ENCODE results near the gene PLOD1.
A peak's percentile ranks its signal among the peaks of the same experiment; 100 is the strongest.
"Not testable (repeated sequence)": the region's sequence is repeated elsewhere in the genome, so short reads cannot be mapped to it uniquely, and the experiment has no call there.

PLOD1 gene

DNA sequence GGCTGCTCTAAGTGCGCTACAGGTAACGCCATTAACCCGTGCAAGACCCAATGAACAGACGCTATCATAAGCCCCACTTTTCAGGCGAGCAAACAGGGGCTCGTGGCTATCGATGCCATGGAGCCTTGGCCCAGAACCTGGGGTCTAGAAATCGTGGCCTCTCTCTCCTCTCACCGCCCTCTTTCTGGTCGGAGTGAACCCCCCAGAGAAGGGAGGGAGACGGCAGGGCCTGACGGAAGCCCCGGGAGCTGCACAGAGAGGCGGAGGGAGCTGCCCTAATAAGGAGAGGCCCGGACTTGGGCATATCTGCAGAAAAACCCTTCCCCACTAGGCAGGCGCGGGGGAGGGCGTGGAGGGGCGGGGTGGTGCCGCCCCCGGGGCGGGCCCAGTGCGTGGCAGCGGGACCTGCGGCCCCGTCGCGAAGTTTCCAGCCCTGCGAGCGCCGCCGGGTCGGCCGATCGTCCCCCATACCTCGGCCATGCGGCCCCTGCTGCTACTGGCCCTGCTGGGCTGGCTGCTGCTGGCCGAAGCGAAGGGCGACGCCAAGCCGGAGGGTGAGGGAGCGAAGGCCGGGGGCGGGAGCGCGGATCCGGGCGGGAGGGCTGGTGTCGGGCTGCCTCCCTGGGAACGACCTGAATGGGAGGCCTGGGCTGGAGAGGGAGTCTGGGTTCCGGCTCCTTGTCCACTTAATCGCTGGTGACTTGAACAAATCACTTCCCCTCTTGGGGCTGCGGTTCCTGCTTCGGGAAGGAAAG lies at the start of gene PLOD1:
PLOD1 (plus strand) TSS at position 416 of the 755 bp plus-strand sequence; CDS start at position 479, 63 bp downstream.
- no peak for FAIRE-seq

DNA sequence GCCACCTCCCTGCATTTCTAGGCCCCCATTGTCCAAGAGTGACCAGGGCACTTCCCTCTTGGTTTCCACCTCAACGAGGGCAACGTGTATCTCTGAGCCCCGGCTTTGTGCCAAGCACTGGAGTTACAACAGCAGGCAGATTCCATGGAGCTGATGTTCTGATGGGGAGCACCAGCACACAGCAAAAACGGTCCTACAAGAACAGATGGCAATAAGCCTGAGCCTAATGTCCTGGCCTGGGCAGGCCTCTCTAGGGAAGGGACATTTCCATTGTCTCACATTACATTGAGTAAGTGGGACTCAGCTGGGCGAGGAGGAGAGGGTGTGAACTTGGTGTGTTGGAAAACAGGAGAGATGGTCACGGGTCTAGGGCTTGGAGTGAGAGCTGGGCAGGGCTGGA lies 48.6 kb upstream of the PLOD1 start:
- FAIRE-seq, result no peak

More for the DNA sequence above, at the start of gene PLOD1:
- peak; percentile 93 for DNase-seq (ENCODE audit: low spot score)

DNA sequence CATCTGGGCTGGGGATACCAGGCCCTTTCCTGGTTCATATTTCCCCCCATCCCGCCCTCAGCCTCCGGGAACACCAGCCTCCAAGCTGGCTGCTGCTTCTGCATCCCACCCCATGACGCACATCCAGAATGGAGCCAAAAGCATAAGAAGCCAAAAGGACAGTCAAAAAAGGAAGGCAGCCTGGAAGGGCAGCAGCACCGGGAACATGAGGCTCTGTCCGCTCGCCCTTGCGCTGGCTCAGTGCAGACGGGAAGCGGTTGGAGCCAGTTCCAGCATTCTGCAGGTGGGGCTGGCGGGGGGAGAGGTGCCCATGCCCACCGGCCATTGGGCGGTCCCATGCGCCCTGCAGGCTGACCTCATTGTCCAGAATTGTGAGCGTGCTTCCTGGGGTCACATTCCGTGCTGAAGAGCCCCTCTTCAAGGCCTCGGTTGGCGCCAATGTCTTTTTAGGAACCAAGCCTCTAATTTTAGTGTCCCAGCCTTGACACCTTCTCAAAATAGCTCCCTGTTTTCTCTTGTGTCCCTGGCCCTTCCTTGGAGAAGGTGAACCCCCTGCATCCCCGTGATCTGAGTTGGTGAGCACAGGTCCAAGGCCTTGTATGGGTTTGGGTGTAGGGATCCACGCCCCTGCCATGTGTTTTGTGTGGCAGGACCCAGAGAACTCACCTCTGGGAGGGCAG lies 47.4 kb upstream of the PLOD1 start:
- no peak for FAIRE-seq

More for the DNA sequence above, 48.6 kb upstream of the PLOD1 start:
- no peak for DNase-seq (ENCODE audit: low spot score)

DNA sequence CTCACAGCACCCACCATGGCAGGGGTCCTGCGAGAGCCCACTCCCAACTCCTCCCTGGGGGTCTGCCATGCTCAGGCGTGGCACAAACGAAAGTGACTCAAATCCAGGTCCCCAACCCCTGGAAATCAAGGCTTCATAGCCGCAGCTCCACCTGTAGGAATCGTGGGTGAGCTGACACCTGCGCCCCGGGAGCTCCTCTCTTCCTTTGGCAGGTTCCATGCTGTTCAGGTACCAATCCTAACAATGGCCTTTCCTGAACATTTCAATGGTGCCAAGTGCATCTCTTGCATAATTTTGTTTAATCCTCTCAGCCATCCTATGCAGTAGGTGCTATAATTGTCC lies 46.9 kb upstream of the PLOD1 start:
- DNase-seq (ENCODE audit: low spot score) (no peak), FAIRE-seq (no peak)

More for the DNA sequence above, 47.4 kb upstream of the PLOD1 start:
- DNase-seq (ENCODE audit: low spot score), result no peak

DNA sequence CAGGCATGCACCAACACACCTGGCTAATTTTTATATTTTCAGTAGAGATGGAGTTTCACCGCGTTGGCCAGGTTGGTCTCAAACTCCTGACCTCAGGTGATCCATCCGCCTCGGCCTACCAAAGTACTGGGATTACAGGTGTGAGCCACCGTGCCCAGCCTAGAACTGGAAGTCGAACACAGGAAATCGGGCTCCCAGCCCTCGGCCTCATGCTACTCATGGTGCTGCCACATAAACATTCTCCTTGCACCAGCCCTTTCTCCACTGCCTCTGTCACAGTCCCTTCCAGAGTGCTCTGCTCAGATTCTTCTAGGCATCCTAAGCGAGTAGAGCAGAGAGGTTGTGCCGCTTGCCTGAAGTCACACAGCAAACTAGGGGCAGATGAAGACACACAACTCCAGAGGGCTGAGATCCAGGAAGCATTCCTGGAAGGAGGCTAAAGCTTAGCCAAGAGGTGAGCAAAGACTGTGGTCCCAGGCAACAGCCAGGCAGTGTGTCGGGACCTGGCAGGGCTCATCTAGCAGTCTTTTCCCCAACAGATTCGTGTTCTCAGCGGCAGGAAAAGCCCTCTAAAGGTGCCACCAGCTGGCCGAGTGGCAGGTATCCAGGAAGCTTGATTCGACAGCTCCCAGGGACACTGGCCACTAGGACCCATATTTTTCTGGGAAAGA lies 46.2 kb upstream of the PLOD1 start:
- no peak for FAIRE-seq
- no peak for DNase-seq (ENCODE audit: low spot score)

DNA sequence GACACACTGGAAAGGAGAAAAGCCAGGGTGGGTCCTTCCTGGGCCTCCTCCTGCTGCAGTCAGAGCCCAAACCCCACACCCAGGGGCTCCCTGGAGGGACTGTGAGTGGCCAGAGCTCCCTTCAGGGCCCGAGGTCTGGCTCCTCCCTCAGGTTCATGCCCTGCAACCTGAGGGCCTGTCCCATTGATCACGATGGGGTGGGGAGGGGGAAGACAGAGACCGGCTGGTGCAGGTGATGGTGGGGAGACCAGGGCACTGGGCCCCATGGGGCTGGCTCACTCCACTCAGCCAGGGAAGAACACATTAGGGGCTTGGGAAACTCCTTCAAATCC lies 45.7 kb upstream of the PLOD1 start:
- FAIRE-seq, result no peak
- DNase-seq (ENCODE audit: low spot score), result no peak

DNA sequence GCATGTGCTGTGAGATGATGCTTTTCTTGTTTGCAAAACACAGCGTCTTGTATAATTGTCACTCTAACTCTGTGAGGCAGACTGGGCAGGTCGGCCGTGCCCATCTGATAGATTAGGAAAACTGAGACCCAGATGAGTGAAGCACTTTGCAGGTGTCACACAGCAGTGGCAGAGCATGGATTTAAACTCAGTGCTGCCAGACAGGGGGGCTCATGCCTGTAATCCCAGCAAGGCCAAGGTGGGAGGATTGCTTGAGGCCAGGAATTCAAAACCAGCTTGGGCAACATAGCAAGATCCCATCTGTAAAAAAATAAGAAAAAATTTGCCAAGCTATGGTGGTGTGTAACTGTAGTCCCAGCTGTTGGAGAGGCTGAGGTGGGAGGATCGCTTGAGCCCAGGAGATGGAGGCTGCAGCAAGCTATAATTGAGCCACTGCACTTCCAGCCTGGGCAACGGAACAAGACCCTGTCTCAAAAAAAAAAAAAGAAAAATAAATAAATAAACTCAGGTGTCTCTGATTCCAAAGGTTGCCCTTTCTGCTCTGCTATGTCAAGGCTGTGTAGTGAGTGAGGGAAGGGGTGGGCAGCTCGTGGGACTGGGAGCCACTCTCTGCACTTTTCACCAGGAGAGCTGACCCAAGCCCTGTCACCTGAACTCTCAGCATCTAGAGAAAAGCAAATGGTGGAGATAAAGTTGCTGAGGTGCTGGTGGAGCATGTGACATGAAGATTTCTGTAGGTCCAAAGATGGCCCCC lies 42.9 kb upstream of the PLOD1 start:
- no peak for FAIRE-seq
- DNase-seq (ENCODE audit: low spot score), result no peak

DNA sequence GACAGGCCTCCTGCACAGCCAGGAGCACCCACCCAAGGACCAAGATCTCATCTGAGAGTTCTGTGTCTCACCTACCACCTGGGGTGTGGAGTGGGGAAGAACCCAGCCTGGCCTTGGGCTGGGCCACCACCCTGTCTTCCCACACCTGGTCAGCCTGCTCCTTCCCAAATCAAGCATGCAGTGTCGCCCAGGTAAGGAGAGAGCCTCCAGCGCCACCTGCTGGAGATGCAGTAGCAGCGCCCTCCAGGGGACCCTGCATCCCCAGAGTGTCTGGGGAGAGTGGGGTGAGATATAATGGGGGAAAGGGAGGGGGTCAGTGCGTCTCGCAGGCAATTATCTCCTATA lies 40.6 kb upstream of the PLOD1 start:
- FAIRE-seq (peak; percentile 70), DNase-seq (ENCODE audit: low spot score) (peak; percentile 79)

DNA sequence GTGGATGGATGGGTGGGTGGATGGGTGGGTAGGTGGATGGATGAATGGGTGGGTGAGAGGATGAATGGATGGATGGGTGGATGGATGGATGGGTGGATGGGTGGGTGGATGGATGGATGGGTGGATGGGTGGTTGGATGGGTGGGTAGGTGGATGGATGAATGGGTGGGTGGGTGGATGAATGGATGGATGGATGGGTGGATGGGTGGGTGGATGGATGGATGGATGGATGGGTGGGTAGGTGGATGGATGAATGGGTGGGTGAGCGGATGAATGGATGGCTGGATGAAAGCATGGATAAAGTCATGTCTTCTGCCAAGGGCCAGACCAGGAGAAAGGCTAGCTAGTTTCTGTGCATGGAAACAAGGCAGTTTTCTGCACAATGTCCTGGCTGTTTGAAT lies 40.0 kb upstream of the PLOD1 start:
- not testable (repeated sequence) for DNase-seq (ENCODE audit: low spot score)
- FAIRE-seq, result peak; percentile 53

DNA sequence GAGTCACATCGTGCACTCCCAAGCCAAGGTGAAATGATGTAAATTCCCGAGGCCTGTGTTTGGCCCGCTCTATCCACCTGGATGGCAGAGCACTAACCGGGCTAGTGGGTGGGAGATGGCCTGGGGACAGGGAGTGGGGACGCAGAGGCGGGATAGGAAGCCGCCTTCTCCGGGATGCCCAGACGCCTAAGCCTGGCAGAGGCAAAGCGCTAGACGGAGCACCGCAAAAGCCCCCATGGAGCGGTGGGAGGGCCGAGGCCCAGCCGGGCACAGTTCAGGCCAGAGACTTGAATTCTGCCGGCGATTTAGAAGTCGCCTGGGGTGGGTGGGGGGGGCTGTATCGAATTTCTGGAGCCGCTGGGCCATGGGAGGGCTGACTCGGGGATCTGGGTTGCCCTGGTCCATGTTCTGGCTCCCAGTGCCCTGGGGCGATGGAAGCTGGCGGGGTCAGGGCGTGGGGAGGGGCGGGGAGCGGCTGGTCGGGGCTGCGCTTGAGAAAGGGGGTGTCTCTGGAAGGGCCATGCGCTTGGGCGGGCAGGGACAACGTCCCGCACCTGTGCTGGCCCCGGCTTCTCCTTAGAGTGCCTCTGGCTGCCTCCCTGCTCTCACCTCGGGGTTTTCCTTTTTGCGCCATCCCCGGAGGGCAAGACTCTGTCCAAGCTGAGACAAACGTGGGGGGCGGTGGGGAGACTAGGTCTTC lies 36.3 kb upstream of the PLOD1 start:
- FAIRE-seq (no peak), DNase-seq (ENCODE audit: low spot score) (no peak)

DNA sequence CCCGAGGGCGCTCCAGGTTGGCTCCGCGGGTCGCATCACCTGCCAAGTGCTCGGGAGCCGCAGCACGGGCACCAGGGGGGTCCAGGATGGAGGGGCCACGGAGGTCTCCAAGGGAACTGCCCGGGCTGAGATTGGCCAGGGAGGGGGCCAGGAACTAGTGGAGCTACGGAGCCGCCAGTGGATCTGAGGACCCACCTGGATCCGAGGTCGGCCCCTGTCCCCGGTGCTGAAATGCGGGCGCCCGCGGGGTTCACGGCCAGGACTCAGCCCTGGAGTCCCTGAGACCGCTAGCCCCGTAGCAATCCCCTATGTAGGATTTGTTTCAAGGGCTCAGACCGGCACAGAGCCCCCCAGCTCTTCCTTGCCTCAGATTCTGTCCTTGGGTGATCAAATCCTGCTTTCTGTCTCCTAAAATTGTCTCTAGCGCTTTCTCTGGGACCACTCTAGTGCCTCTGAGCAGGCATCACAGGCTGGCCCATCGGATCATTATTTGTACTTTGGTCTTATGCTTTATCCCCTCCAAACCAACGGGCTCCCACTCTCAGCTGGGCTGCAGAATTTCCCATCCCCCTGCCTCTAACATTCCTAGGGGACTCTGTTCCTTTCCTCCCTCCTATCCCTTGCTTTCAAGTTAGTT lies 35.6 kb upstream of the PLOD1 start:
- FAIRE-seq, result no peak

DNA sequence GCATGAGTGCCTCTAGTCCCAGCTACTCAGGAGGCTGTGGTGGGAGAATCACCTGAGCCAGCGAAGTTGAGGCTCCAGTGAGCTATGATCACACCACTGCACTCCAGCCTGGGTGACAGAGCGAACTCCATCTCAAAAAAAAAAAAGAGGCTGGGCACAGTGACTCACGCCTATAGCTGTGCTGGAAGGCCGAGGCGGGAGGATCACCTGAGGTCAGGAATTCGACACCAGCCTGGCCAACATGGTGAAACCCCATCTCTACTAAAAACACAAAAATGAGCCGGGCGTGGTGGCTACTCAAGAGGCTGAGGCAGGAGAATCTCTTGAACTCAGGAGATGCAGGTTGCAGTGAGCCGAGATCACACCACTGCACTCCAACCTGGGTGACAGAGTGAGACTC lies 33.1 kb upstream of the PLOD1 start:
- peak; percentile 5 for FAIRE-seq
- not testable (repeated sequence) for DNase-seq (ENCODE audit: low spot score)

More for the DNA sequence above, 35.6 kb upstream of the PLOD1 start:
- DNase-seq (ENCODE audit: low spot score), result no peak

DNA sequence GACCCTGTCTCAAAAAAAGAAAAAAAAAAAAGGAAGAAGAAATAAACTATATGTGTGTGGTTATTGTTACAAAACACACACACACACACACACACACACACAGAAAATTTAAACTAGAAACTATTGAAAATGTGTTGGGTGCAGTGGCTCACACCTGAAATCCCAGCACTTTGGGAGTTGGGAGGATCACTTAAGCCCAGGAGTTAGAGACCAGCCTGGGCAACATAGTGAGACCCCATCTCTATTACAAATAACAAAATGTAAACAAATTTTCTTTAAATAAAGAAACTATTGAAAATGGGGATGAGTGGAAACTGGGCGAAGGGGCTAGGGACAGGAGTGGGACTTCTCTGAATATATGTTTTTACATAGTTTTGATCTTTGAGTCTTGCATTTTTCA lies 31.3 kb upstream of the PLOD1 start:
- DNase-seq (ENCODE audit: low spot score) (no peak), FAIRE-seq (no peak)

DNA sequence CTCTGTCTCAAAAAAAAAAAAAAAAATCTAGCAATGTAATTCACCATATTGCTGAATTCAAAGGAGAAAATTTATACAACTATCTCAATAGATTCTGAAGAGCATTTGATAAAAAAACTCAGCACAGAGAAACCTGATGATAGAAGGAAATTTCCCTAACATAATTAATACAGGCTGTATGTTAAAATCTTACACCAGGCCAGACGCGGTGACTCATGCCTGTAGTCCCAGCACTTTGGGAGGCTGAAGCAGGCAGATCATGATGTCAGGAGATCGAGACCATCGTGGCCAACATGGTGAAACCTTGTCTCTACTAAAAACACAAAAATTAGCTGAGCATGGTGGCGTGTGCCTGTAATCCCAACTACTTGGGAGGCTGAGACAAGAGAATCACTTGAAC lies 30.4 kb upstream of the PLOD1 start:
- DNase-seq (ENCODE audit: low spot score); FAIRE-seq: not testable (repeated sequence)

DNA sequence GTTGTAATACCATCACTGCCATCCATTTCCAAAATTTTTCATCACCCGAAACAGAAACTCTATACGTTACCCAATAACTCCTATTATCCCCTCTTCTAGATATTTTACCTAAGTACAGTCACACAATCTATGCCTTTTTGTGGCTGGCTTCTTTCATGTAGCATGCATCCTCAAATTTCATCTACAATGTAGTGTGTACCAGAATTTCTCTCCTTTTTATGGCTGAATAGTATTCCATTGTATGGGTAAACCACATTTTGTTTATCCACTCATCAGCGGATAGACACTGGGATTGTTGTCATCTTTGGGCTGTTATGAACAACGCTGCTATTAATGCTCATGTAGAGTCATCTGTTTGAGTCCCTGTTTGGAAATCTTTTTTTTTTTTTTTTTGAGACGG lies 29.5 kb upstream of the PLOD1 start:
- FAIRE-seq (no peak), DNase-seq (ENCODE audit: low spot score) (no peak)

DNA sequence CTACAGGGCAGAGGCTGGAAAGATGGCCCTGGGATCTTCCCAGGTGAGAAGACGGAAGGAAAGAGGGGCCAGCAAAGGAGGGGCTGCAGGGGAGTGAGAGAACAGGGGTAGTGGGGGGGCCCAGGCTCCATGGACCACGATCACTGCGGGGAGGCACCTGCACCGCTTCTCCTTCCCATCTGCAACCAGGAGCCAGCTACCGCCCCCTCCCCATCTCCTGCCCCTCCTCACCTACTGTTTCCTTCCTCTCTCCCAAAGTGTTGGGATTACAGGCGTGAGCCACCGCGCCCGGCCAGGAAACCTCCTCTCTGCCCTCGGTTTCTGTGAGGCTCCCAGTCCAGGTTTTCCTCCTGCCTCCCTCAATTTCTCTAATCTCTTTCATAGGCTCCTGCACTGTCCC lies 27.6 kb upstream of the PLOD1 start:
- DNase-seq (ENCODE audit: low spot score) (no peak), FAIRE-seq (no peak)

DNA sequence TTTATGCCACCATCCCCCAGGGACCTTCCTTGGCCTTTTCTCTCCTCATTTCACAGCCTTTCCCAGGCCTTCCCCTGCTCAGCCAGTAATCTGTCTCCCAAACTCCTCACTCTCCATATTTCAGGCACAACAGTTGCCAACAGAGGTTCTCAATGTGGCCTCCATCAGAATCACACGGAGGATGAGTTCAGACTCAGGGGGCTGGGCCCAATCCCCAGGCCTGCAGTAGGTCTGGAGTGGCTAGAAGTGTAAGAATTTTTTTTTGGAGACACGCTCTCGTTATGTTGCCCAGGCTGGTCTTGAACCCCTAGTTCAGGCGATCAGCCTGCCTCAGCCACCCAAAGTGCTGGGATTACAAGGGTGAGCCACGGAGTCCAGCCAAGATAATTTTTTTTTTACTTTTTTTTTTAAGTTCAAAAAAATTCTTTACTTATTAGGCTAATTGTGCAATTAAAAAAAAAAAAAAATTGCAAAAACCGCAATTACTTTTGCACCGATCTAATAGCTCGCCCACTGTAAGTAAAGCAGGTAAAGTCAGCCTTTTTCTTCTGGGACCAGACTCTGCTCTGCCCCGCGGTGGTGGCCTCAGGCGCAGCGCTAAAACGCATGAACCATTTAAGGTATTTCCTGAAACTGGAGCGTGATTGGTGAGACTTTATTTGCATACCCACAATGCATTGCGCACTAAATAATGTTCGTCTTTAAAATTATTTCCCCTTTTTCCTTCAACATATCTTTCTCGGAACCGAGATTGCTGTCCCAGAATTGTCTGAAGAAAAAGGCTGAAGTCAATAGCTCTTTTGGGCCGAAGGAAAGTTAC lies 27.0 kb upstream of the PLOD1 start:
- peak; percentile 91 for DNase-seq (ENCODE audit: low spot score)
- no peak for FAIRE-seq

DNA sequence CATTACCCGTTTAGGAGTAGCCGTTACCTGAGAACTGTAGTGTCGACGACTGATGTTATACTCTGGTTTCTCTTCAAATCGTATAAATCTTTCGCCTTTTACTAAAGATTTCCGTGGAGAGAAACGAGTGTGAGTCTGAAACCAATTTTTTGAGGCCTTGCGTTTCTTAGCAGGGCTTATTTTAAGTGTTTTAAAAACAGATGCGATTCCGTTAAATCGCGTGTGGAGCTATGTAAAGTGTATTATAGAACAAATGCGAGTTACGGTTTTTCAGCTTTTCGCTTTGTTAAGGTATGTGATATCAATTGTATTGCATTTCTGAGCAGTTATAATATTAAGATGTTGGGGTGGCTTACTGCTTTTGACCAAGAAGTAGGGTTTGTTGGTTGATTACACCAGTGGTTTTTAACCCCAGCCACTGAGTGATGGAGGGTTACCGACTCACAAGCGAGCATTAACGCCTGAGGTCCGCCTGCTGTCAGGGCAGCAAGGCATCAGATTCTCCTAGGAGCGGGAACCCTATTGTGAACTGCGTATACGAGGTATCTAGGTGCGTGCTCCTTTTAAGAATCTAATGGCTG lies 26.3 kb upstream of the PLOD1 start:
- FAIRE-seq, result no peak
- peak; percentile 65 for DNase-seq (ENCODE audit: low spot score)

DNA sequence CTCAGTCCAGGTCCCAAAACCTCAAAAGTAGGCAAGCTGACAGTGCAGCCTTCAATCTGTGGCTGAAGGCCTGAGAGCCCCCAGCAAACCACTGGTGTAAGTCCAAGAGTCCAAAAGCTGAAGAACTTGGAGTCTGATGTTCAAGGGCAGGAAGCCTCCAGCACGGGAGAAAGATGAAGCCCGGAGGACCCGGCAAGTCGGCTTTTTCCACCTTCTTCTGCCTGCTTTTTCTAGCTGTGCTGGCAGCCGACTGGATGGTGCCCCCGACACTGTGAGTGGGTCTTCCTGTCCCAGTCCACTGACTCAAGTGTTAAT lies 23.6 kb upstream of the PLOD1 start:
- DNase-seq (ENCODE audit: low spot score); FAIRE-seq: not testable (repeated sequence)

DNA sequence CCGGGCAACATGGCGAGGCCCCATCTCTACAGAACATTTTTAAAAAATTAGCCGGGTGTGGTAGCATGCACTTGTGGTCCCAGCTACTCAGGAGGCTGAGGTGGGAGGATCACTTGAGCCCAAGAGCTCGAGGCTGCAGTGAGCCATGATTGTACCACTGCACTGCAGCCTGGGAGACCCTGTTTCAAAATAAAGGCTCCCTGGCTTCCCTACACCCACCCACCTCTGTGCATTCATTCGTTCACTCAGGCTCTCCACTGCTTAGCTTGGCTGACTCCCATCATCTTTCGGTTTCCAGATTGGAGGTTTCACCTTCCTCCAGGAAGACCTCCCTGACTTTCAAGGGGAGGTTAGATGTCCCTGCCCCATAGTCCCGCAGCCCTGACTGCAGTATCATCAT lies 22.5 kb upstream of the PLOD1 start:
- DNase-seq (ENCODE audit: low spot score), result no peak
- no peak for FAIRE-seq

Data from urothelium cell line (cell line).